Femur (tissue), 1 donor: ENCODE data around the gene DYNLT5.
"Not testable (repeated sequence)": the region's sequence is repeated elsewhere in the genome, so short reads cannot be mapped to it uniquely, and the experiment has no call there.

ENCODE experiments used
- DNase-seq: peaks from one replicate; pipeline ENCODE4 v3.0.0-alpha.2; 2017

DYNLT5 gene

GRCh38 chr1:66791621-66792610 is 39.7 kb downstream of the DYNLT5 start:
- DNase-seq: no peak

- DNase-seq: not testable (repeated sequence)
Observed at GRCh38 chr1:66795839-66796238, 43.6 kb downstream of the DYNLT5 start.

GRCh38 chr1:66809245-66809644 is 57.0 kb downstream of the DYNLT5 start:
- no peak for DNase-seq

GRCh38 chr1:66809736-66810326 is 57.6 kb downstream of the DYNLT5 start:
- no peak for DNase-seq

- no peak for DNase-seq
Observed at GRCh38 chr1:66824771-66825170, 72.5 kb downstream of the DYNLT5 start.
